Activated CD8-positive, alpha-beta memory T cell treated with anti-CD3 and anti-CD28 coated beads, Interleukin-2, amount 10 ng/mL, durations not matched to agents 7 days and 5 days (primary cell): ENCODE data around the gene CHCHD10. TPM values are rescaled to one million over a fixed set of nuclear protein-coding genes. Genes with fewer than 3 reads are reported as not detected.

ENCODE experiments used
- ATAC-seq: fragments of 150-1000 bp; cut with Tn5 transposase; one replicate; pipeline ENCODE4 v1.10.0; 2021; ENCODE audit warnings: moderate library complexity
- CTCF ChIA-PET: fragments of 350-600 bp; sonication (Branson Sonifier 250); formaldehyde crosslinking; loops from one replicate; lab custom pipeline; 2021; ENCODE audit warnings: antibody characterized with exemption; lab: Charles Lee
- DNase-seq: peaks from one replicate; pipeline ENCODE4 v3.0.0-alpha.2; 2020
- H3K27ac Mint-ChIP-seq: one replicate; pipeline ENCODE4 v1.8.0; 2021; ENCODE audit warnings: mild to moderate bottlenecking, mixed read lengths
- H3K27me3 Mint-ChIP-seq: one replicate; pipeline ENCODE4 v1.8.0; 2021; ENCODE audit warnings: mixed read lengths
- H3K36me3 Mint-ChIP-seq: one replicate; pipeline ENCODE4 v1.8.0; 2021; ENCODE audit warnings: mild to moderate bottlenecking, mixed read lengths
- H3K4me1 Mint-ChIP-seq: one replicate; pipeline ENCODE4 v1.8.0; 2021; ENCODE audit warnings: mixed read lengths
- H3K4me3 Mint-ChIP-seq: one replicate; pipeline ENCODE4 v1.8.0; 2021; ENCODE audit warnings: mild to moderate bottlenecking, moderate library complexity, mixed read lengths
- H3K9me3 Mint-ChIP-seq: one replicate; pipeline ENCODE4 v1.8.0; 2022; ENCODE audit warnings: low read depth, mixed read lengths
- total RNA-seq, 2 experiments: library from RNA; stranded (reverse); gene quantifications; one replicate each; pipeline ENCODE4 v1.2.3, GENCODE V29; 2021

Gene CHCHD10
- total RNA-seq, 2 experiments from 2014 or later: 155 to 159 TPM

DNA sequence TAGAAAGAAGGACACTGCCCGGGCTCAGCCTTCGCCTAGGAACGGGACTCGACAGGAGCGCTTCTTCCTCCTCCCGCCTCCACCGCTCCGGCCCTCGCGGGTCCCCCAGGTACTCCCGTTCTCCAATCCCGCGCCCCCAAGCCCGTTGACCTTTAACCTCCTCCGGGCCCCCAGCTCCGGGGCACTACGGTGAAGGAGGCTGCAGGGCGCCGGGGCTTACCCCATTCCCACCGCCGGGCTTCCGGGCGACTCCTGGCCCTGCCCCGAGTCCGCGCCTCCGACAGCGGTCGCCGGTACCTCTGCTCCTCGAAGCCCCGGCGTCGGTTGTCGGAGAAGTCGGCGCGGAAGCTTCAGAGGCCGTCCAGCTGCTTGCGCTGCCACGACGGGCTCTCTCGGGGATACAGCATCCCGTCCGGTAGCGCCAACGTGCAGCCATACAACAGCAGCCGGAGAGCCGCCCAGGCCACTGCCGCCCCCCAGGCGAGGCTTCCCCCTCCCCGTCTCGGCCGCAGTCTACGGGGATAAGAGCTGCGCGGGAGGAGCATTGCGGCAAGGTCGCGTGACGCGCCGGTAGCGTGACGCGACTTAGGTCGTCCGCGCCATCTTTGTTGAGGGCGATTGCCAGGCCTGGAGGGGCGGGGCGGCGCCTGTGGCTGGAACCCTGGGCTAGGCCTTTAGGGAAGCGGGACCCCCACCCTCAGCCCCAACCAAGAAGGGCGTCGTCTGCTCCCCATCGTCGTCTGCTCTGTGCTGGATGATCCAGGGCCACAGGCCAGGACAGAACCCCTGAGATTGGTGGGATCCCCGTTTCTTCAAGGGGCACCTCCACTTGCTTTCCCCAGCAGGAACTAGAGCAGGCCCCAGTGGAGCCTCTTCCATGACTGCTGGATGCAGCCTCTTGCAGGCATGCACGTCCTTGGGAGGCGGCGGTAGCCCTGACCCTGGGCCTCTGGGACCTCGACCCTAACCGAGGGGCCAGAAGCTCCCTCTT is 50.7 kb downstream of the CHCHD10 start:
- no peaks in the 10 kb centered on the region for H3K9me3 Mint-ChIP-seq
- peaks cover 25% of the 10 kb centered on the region for H3K4me1 Mint-ChIP-seq
- H3K27ac Mint-ChIP-seq: peak overlapping the region; percentile 83
- H3K4me3 Mint-ChIP-seq: peak overlapping the region; percentile 76
- ATAC-seq: peak; percentile 94
- CTCF ChIA-PET: interaction anchor here (1.1 to 1.4 kb wide), 8 partner anchors 11 to 439 kb away, joined by 3 to 6 read pairs (median 3); partner anchors contain the start of genes MIF and SLC2A11
- peaks cover 16% of the 10 kb centered on the region for H3K36me3 Mint-ChIP-seq
- peak; percentile 87 for DNase-seq
- no peaks in the 10 kb centered on the region for H3K27me3 Mint-ChIP-seq

Other genes with a start within 250 kb of the CHCHD10 start
- gene IGLL1, start 187.7 kb downstream of the CHCHD10 start, total RNA-seq: 1 to 10 TPM in 1 of 2 experiments, under 1 TPM in 1; 0.42 to 2.0 TPM
- gene DRICH1, start 135.7 kb downstream of the CHCHD10 start, total RNA-seq: under 1 TPM in 1 of 2 experiments, not detected in 1; 0.23 TPM
- 10 to 100 TPM; 15.5 to 30.8 TPM for gene RGL4, start 77.0 kb downstream of the CHCHD10 start, total RNA-seq
- 1 to 10 TPM; 2.9 to 3.0 TPM for gene ZNF70, start 16.9 kb downstream of the CHCHD10 start, total RNA-seq
- under 1 TPM in 1 of 2 experiments, not detected in 1; 0.70 TPM for gene VPREB3, start 13.5 kb downstream of the CHCHD10 start, total RNA-seq
- 1 to 10 TPM in 1 of 2 experiments, under 1 TPM in 1; 0.77 to 2.8 TPM for gene C22orf15, start 5.0 kb downstream of the CHCHD10 start, total RNA-seq
- 1 to 10 TPM in 1 of 2 experiments, under 1 TPM in 1; 0.91 to 1.0 TPM for gene MMP11, start 4.9 kb upstream of the CHCHD10 start, total RNA-seq
- gene SMARCB1, start 19.0 kb upstream of the CHCHD10 start, total RNA-seq: 100 to 1,000 TPM; 117 to 137 TPM
- 10 to 100 TPM; 14.6 to 18.1 TPM for gene DERL3, start 71.0 kb upstream of the CHCHD10 start, total RNA-seq
- 10 to 100 TPM in 1 of 2 experiments, 1 to 10 TPM in 1; 8.1 to 10.7 TPM for gene SLC2A11, start 89.9 kb upstream of the CHCHD10 start, total RNA-seq
- gene MIF, start 126.4 kb upstream of the CHCHD10 start, total RNA-seq: 100 to 1,000 TPM; 730 to 765 TPM
- not detected for gene GSTT2B, start 193.2 kb upstream of the CHCHD10 start, total RNA-seq
- gene DDTL, start 198.9 kb upstream of the CHCHD10 start, total RNA-seq: not detected
- 100 to 1,000 TPM; 121 to 128 TPM for gene DDT, start 206.5 kb upstream of the CHCHD10 start, total RNA-seq
- gene GSTT2, start 212.2 kb upstream of the CHCHD10 start, total RNA-seq: not detected
- gene GSTT4, start 237.5 kb upstream of the CHCHD10 start, total RNA-seq: not detected
- gene CABIN1, start 243.3 kb upstream of the CHCHD10 start, total RNA-seq: 100 to 1,000 TPM in 1 of 2 experiments, 10 to 100 TPM in 1; 92.4 to 143 TPM